B cell (primary cell): ENCODE results near the gene BDP1.
"Not testable (repeated sequence)": the region's sequence is repeated elsewhere in the genome, so short reads cannot be mapped to it uniquely, and the experiment has no call there.

Source experiments
- CTCF ChIP-seq: fragments of 200-600 bp; IDR thresholded peaks from one replicate; pipeline ENCODE4 v1.8.0; 2022; ENCODE audit warnings: antibody characterized with exemption, mild to moderate bottlenecking
- EZH2 ChIP-seq: IDR thresholded peaks from 2 replicates; pipeline ENCODE4 v1.6.1; 2012; ENCODE audit warnings: borderline replicate concordance, low read depth, mild to moderate bottlenecking, moderate library complexity, low read length; ENCODE audit not compliant: insufficient read depth, poor library complexity, severe bottlenecking

DNA sequence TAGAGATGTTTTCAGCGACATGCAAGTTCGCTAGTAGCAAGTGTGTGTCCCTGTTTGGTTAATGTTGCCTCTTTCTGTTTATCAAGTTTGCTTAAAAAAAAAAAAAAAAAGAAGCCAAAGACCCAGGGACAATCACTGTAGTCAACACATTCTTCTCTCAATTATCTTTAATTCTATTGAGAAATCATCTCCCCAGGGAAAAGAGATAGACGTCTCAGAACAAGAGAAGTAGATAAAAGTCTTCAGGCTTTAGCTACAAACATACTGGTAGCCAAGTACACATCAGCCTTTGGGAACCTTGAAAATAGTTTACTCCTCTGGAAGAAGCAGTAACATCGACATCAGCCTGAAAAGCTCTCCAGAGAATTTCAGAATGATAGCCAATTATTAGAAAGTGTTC lies 11.6 kb upstream of the BDP1 start:
- TF ChIP-seq CTCF, EZH2: not testable (repeated sequence)
